Liver (tissue), 9 donors: ENCODE measurements around the gene MAML3. TPM values are rescaled to one million over a fixed set of nuclear protein-coding genes. Genes with fewer than 3 reads are reported as not detected.

Experiments
- DNase-seq: peaks from one replicate; pipeline ENCODE4 v3.0.0-alpha.2; 2017; ENCODE audit warnings: low spot score
- H3K27ac ChIP-seq, 2 donors: one replicate each; pipeline ENCODE4 v1.7.0; 2013; ENCODE audit warnings: inconsistent platforms in 2 of 2, low read length in 2 of 2, control low read depth in 1 of 2, low read depth in 1 of 2, mild to moderate bottlenecking in 1 of 2
- H3K27me3 ChIP-seq, 4 donors: one replicate each; pipeline versions ENCODE4 v1.6.1 to v1.7.0; 2013; ENCODE audit warnings: low read length in 3 of 4, inconsistent platforms in 1 of 4, mild to moderate bottlenecking in 1 of 4, moderate library complexity in 1 of 4; ENCODE audit not compliant: control insufficient read depth in 4 of 4, insufficient read depth in 4 of 4
- H3K36me3 ChIP-seq, 4 donors: one replicate each; pipeline versions ENCODE4 v1.6.1 to v1.7.0; 2013; ENCODE audit warnings: low read length in 3 of 4, mild to moderate bottlenecking in 3 of 4, low read depth in 1 of 4, moderate library complexity in 1 of 4; ENCODE audit not compliant: control insufficient read depth in 4 of 4, insufficient read depth in 3 of 4
- H3K4me1 ChIP-seq, 4 donors: one replicate each; pipeline versions ENCODE4 v1.6.1 to v1.7.0; 2013; ENCODE audit warnings: low read length in 3 of 4, mild to moderate bottlenecking in 3 of 4, moderate library complexity in 1 of 4; ENCODE audit not compliant: control insufficient read depth in 4 of 4, insufficient read depth in 4 of 4
- H3K4me3 ChIP-seq, 3 donors: one replicate each; pipeline versions ENCODE4 v1.6.1 to v1.7.0; 2013; ENCODE audit warnings: low read length in 3 of 3, control low read depth in 1 of 3, low read depth in 1 of 3, mild to moderate bottlenecking in 1 of 3
- H3K9ac ChIP-seq, 2 donors: one replicate each; pipeline ENCODE4 v1.7.0; 2013; ENCODE audit warnings: low read length in 2 of 2, mild to moderate bottlenecking in 2 of 2, moderate library complexity in 2 of 2, control low read depth in 1 of 2, low read depth in 1 of 2
- H3K9me3 ChIP-seq, 4 donors: one replicate each; pipeline versions ENCODE4 v1.6.1 to v1.7.0; 2013; ENCODE audit warnings: low read length in 3 of 4; ENCODE audit not compliant: control insufficient read depth in 4 of 4
- EGR1 ChIP-seq, 2 donors: IDR thresholded peaks; 2 replicates each; pipeline ENCODE4 v1.6.1; 2016 to 2018; ENCODE audit warnings: antibody characterized with exemption in 2 of 2, low read depth in 2 of 2
- FOXA1 ChIP-seq: IDR thresholded peaks from 2 replicates; pipeline ENCODE4 v1.6.1; 2016; ENCODE audit warnings: antibody characterized with exemption
- FOXA2 ChIP-seq: IDR thresholded peaks from 2 replicates; pipeline ENCODE4 v1.6.1; 2016; ENCODE audit warnings: antibody characterized with exemption
- GABPA ChIP-seq, 2 donors: IDR thresholded peaks in 1 of 2; conservative IDR thresholded peaks in 1 of 2; 2 replicates each; pipeline ENCODE4 v1.6.1; 2016; ENCODE audit warnings: antibody characterized with exemption in 2 of 2, mild to moderate bottlenecking in 1 of 2, moderate library complexity in 1 of 2
- HNF4A ChIP-seq, 2 donors: conservative IDR thresholded peaks; 2 replicates each; pipeline ENCODE4 v1.6.1; 2016; ENCODE audit warnings: antibody characterized with exemption in 2 of 2, mild to moderate bottlenecking in 2 of 2
- HNF4G ChIP-seq: IDR thresholded peaks from 2 replicates; pipeline ENCODE4 v1.6.1; 2016; ENCODE audit warnings: antibody characterized with exemption
- JUND ChIP-seq, 2 donors: IDR thresholded peaks; 2 replicates each; pipeline ENCODE4 v1.6.1; 2016; ENCODE audit warnings: antibody characterized with exemption in 2 of 2
- NR2F2 ChIP-seq: IDR thresholded peaks from 2 replicates; pipeline ENCODE4 v1.6.1; 2016; ENCODE audit warnings: antibody characterized with exemption
- RAD21 ChIP-seq, 2 donors: IDR thresholded peaks; 2 replicates each; pipeline ENCODE4 v1.6.1; 2016; ENCODE audit warnings: antibody characterized with exemption in 2 of 2, mild to moderate bottlenecking in 2 of 2
- RXRA ChIP-seq, 2 donors: IDR thresholded peaks; 2 replicates each; pipeline ENCODE4 v1.6.1; 2017 to 2018; ENCODE audit warnings: antibody characterized with exemption in 2 of 2, mild to moderate bottlenecking in 1 of 2
- SP1 ChIP-seq: IDR thresholded peaks from 2 replicates; pipeline ENCODE4 v1.6.1; 2018; ENCODE audit warnings: antibody characterized with exemption, mild to moderate bottlenecking
- TAF1 ChIP-seq: conservative IDR thresholded peaks from 2 replicates; pipeline ENCODE4 v1.6.1; 2016; ENCODE audit warnings: antibody characterized with exemption, mild to moderate bottlenecking
- YY1 ChIP-seq: IDR thresholded peaks from 2 replicates; pipeline ENCODE4 v1.6.1; 2016; ENCODE audit warnings: antibody characterized with exemption, mild to moderate bottlenecking
- WGBS: extraction: QIAGEN DNeasy Blood & Tissue Kit; methylation state at CpG from one replicate; pipeline ENCODE4 v1.1.7; 2013; 5-methylcytosine and 5-hydroxymethylcytosine counted together
- polyA plus RNA-seq, 2 donors: library from polyadenylated mRNA; stranded (reverse) in 1 of 2; unstranded in 1 of 2; fragments of 200-250 nt in 1 of 2; fragments of >200 nt in 1 of 2; fragmentation: Nextera tagmentation in 1 of 2; extraction: Ambion mirVana in 1 of 2; gene quantifications; one replicate each; pipeline versions ENCODE4 v1.2.1 to v1.2.3, GENCODE V29; 2013 to 2015
- total RNA-seq, 2 donors: library from RNA; depleted of rRNA; stranded (reverse); fragments of >200 nt; gene quantifications; one replicate each; pipeline ENCODE4 v1.2.3, GENCODE V29; 2014
- TF ChIP-seq, protein P1 (sequence below): IDR thresholded peaks from 2 replicates; pipeline ENCODE4 v1.6.1; 2016; ENCODE audit warnings: antibody characterized with exemption
- TF ChIP-seq, protein P2 (sequence below): fragments of 150-350 bp; IDR thresholded peaks from 2 replicates; pipeline ENCODE4 v1.5.1; 2017; ENCODE audit warnings: improper control_type of control experiment, low read depth, low read length; ENCODE audit not compliant: missing input control
- TF ChIP-seq, protein P3 (sequence below): IDR thresholded peaks from 2 replicates; pipeline ENCODE4 v1.6.1; 2016; ENCODE audit warnings: antibody characterized with exemption
- TF ChIP-seq, protein P4 (sequence below): IDR thresholded peaks from 2 replicates; pipeline ENCODE4 v1.6.1; 2016; ENCODE audit warnings: antibody characterized with exemption
- TF ChIP-seq, protein P5 (sequence below): IDR thresholded peaks from 2 replicates; pipeline ENCODE4 v1.6.1; 2016; ENCODE audit warnings: antibody characterized with exemption, mild to moderate bottlenecking
- donor health status: healthy.
- donor health status: healthy.
- donor health status: healthy.
- donor health status: healthy.
- donor health status: healthy.

The MAML3 gene
- total and polyA plus RNA-seq, 4 donors = 1.3 to 4.3 (median 2.7) TPM

DNA sequence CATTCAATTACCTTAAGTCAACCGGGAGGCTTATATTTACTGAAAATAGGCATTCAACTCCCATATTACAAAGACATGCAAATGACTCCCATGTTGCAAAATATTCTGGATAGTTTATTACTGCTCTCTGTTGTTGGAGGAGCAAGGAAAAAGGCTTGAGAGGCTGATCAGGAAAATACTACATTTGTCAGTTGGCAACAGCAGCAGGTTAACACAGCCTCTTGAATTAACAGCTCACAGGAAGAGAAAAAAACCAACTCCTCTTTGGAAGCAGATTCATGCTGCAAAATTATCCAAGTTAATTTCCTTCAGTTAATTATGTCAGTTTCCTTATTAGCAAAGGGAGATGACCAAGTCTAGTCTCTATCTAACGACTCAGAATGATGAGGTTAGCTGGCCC, 238.9 kb downstream of the MAML3 start:
- TF ChIP-seq, protein P1, sequence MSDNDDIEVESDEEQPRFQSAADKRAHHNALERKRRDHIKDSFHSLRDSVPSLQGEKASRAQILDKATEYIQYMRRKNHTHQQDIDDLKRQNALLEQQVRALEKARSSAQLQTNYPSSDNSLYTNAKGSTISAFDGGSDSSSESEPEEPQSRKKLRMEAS = no peak
- TF ChIP-seq, protein P2, sequence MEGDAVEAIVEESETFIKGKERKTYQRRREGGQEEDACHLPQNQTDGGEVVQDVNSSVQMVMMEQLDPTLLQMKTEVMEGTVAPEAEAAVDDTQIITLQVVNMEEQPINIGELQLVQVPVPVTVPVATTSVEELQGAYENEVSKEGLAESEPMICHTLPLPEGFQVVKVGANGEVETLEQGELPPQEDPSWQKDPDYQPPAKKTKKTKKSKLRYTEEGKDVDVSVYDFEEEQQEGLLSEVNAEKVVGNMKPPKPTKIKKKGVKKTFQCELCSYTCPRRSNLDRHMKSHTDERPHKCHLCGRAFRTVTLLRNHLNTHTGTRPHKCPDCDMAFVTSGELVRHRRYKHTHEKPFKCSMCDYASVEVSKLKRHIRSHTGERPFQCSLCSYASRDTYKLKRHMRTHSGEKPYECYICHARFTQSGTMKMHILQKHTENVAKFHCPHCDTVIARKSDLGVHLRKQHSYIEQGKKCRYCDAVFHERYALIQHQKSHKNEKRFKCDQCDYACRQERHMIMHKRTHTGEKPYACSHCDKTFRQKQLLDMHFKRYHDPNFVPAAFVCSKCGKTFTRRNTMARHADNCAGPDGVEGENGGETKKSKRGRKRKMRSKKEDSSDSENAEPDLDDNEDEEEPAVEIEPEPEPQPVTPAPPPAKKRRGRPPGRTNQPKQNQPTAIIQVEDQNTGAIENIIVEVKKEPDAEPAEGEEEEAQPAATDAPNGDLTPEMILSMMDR = no peak
- TF ChIP-seq, protein P3, sequence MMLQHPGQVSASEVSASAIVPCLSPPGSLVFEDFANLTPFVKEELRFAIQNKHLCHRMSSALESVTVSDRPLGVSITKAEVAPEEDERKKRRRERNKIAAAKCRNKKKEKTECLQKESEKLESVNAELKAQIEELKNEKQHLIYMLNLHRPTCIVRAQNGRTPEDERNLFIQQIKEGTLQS = no peak
- TF ChIP-seq JUND (IDR thresholded peaks at IDR 0.05) (no peak), RAD21 (IDR thresholded peaks at IDR 0.05) (no peak), HNF4A (conservative IDR thresholded peaks at IDR 0.05) (no peak), HNF4G (no peak), GABPA (IDR thresholded peaks at IDR 0.05 in 1 of 2, conservative IDR thresholded peaks at IDR 0.05 in 1 of 2) (no peak), YY1 (no peak), EGR1 (IDR thresholded peaks at IDR 0.05; ENCODE audit: low read depth in 2 of 2) (no peak), SP1 (no peak), NR2F2 (no peak), RXRA (IDR thresholded peaks at IDR 0.05) (no peak), FOXA1 (no peak), TAF1 (no peak), FOXA2 (no peak)
- TF ChIP-seq, protein P4, sequence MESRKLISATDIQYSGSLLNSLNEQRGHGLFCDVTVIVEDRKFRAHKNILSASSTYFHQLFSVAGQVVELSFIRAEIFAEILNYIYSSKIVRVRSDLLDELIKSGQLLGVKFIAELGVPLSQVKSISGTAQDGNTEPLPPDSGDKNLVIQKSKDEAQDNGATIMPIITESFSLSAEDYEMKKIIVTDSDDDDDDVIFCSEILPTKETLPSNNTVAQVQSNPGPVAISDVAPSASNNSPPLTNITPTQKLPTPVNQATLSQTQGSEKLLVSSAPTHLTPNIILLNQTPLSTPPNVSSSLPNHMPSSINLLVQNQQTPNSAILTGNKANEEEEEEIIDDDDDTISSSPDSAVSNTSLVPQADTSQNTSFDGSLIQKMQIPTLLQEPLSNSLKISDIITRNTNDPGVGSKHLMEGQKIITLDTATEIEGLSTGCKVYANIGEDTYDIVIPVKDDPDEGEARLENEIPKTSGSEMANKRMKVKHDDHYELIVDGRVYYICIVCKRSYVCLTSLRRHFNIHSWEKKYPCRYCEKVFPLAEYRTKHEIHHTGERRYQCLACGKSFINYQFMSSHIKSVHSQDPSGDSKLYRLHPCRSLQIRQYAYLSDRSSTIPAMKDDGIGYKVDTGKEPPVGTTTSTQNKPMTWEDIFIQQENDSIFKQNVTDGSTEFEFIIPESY = no peak
- TF ChIP-seq, protein P5, sequence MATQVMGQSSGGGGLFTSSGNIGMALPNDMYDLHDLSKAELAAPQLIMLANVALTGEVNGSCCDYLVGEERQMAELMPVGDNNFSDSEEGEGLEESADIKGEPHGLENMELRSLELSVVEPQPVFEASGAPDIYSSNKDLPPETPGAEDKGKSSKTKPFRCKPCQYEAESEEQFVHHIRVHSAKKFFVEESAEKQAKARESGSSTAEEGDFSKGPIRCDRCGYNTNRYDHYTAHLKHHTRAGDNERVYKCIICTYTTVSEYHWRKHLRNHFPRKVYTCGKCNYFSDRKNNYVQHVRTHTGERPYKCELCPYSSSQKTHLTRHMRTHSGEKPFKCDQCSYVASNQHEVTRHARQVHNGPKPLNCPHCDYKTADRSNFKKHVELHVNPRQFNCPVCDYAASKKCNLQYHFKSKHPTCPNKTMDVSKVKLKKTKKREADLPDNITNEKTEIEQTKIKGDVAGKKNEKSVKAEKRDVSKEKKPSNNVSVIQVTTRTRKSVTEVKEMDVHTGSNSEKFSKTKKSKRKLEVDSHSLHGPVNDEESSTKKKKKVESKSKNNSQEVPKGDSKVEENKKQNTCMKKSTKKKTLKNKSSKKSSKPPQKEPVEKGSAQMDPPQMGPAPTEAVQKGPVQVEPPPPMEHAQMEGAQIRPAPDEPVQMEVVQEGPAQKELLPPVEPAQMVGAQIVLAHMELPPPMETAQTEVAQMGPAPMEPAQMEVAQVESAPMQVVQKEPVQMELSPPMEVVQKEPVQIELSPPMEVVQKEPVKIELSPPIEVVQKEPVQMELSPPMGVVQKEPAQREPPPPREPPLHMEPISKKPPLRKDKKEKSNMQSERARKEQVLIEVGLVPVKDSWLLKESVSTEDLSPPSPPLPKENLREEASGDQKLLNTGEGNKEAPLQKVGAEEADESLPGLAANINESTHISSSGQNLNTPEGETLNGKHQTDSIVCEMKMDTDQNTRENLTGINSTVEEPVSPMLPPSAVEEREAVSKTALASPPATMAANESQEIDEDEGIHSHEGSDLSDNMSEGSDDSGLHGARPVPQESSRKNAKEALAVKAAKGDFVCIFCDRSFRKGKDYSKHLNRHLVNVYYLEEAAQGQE = no peak
- no peak overlapping the region for H3K9ac ChIP-seq
- peaks cover 0 to 31% (median 17%) of the 10 kb centered on the region in 4 donors for H3K4me1 ChIP-seq
- H3K27ac ChIP-seq = no peak overlapping the region
- H3K9me3 ChIP-seq = no peaks in the 10 kb centered on the region
- H3K4me3 ChIP-seq = no peak overlapping the region
- no peaks in the 10 kb centered on the region for H3K27me3 ChIP-seq
- WGBS = 81% methylated on average over 2 of the region's 2 CpGs
- DNase-seq = no peak
- H3K36me3 ChIP-seq = no peaks in the 10 kb centered on the region
